HG02973 (cell line): ENCODE measurements around the gene RGMB.
A peak's percentile ranks its signal among the peaks of the same experiment; 100 is the strongest.

Experiments used
- ATAC-seq: cut with Tn5 transposase; IDR thresholded peaks from one replicate; pipeline ENCODE4 v1.9.1; 2021; ENCODE audit warnings: moderate library complexity; ENCODE audit not compliant: unreplicated experiment

RGMB gene

GRCh38 chr5:98816582-98817222, 43.2 kb downstream of the RGMB start:
- ATAC-seq = no peak

DNA sequence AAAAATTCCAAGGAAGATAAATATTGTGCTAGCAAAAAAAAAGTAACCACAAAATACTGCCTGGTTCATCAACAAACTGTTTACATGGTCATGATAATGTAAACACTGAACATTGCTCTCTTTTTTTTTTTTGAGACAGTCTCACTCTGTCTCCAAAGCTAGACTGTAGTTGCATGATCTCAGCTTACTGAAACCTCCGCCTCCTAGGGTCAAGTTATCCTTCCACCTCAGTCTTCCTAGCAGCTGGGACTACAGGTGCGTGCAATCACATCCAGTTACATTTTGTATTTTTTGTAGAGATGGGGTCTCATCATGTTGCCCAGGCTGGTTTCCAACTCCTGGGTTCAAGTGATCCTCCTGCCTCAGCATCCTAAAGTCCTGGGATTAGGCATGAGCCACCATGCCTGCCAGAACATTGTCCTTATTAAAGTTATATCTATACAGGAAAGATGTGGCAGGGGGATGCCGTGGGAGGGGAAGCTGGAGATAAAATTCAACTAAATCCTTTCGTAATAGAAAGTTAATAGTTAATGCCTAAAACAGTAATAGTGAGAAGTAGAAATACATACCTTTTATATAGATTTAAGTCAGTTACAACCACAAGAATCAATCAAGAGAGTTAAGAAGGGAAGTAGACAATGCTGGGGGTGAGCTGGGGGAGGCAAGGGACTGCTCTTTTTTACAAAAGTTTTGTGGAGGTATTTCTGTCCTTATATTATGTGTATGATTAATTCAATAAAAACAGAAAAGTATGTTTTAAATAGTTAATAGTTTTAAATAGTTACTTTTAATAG, 52.3 kb downstream of the RGMB start:
- ATAC-seq = peak; percentile 45

- ATAC-seq = no peak
Observed at GRCh38 chr5:98827161-98827560, 53.7 kb downstream of the RGMB start.

- ATAC-seq = no peak
Observed at GRCh38 chr5:98827588-98828284, 54.3 kb downstream of the RGMB start.

DNA sequence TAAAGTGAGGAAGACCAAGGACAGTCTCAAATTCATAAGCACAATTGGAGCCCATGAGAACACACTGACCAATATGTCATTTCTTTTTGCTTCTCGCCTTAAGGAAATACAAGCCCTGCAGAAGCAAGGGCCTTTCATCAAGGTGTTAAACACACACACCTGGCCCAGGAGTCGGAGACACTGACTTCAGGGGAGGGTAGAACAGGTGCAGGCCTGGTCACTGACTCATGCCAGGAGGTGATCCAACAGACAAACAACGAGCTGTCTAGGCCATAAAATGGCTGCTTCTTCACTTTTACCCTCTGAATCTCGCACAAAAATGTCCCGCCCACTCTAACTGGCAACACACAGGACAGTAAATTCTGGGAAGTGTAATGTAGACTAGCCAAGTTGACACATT, 62.7 kb downstream of the RGMB start:
- no peak for ATAC-seq

GRCh38 chr5:98839469-98840383, 66.3 kb downstream of the RGMB start:
- peak; percentile 58 for ATAC-seq

DNA sequence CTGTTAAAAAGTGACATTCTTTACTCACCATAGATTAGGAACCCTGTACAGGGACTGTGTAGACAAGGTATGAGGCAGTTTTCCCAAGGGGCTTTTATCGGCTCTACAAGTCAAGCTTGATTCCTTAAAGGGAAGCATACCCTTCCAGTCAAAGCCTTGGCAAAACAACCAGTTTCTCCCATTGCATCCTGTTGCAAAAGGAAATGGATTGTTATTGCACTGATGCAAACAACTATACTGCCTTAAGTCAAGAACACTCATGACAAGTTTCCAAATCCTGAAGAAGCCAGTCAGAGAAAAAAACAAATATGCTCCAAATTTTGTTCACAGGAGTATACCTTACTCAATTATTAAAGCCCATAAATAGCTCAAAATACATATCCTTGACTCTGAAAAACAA, 67.5 kb downstream of the RGMB start:
- no peak for ATAC-seq

DNA sequence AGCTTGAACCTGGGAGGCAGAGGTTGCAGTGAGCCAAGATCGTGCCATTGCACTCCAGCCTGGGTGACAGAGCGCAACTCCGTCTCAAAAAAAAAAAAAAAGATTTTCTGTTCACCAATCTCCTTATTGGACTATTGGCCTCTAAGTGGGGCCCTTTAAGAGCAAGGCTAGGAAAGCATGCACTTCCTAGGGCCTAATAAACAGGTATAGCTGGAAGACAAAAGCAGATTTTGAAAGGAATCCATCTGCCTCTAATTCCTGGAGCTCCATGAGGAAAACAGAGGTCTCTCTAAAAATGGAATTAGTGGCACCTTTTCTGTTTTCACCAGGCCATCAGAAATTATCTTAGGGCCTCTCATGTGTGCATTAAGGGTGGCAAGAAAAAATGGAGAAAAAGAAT, 70.0 kb downstream of the RGMB start:
- ATAC-seq = no peak

- ATAC-seq = no peak
Observed at GRCh38 chr5:98844865-98845264, 71.4 kb downstream of the RGMB start.

GRCh38 chr5:98845878-98846277, 72.4 kb downstream of the RGMB start:
- ATAC-seq = no peak
